Measurements from ENCODE around the gene NKAPD1. TPM values are rescaled to one million over a fixed set of nuclear protein-coding genes. Genes with fewer than 3 reads are reported as not detected.

Gene NKAPD1
- total RNA-seq, 4 donors from 2014 or later, result 8.2 to 19.4 (median 13.7) TPM

DNA sequence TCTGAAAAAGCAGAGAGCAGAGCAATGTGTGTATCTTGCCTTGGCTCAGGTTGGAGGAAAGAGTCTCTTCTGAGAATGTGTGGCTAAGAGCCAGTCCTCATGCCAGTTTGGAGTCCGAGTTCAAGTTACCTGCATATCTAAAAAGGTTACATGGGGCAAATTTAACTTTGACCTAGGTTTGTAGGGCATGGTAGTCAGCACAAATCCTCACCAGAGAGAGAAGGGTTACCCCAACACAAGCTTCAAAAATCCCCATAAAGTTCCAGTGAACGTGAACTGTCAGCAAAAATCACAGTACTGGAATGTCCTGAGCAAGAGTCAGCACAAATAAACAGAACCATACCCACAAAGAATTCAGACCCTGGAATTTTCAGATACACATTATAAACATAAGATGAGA is 26.4 kb downstream of the NKAPD1 start:
- no peaks in the 10 kb centered on the region for H3K9me3 ChIP-seq
- DNase-seq, result no peak
- H3K4me3 ChIP-seq, result no peak overlapping the region
- 68 to 69% methylated on average over 2 of the region's 2 CpGs for WGBS, 2 donors
- H3K36me3 ChIP-seq, result peaks cover 0 to 50% (median 5%) of the 10 kb centered on the region in 3 donors
- H3K27me3 ChIP-seq, result no peaks in the 10 kb centered on the region
- no peak for TF ChIP-seq POLR2A (IDR thresholded peaks at IDR 0.05)
- TF ChIP-seq, protein P1, sequence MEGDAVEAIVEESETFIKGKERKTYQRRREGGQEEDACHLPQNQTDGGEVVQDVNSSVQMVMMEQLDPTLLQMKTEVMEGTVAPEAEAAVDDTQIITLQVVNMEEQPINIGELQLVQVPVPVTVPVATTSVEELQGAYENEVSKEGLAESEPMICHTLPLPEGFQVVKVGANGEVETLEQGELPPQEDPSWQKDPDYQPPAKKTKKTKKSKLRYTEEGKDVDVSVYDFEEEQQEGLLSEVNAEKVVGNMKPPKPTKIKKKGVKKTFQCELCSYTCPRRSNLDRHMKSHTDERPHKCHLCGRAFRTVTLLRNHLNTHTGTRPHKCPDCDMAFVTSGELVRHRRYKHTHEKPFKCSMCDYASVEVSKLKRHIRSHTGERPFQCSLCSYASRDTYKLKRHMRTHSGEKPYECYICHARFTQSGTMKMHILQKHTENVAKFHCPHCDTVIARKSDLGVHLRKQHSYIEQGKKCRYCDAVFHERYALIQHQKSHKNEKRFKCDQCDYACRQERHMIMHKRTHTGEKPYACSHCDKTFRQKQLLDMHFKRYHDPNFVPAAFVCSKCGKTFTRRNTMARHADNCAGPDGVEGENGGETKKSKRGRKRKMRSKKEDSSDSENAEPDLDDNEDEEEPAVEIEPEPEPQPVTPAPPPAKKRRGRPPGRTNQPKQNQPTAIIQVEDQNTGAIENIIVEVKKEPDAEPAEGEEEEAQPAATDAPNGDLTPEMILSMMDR (IDR thresholded peaks at IDR 0.05), result no peak
- no peak overlapping the region for H3K27ac ChIP-seq
- peaks cover 0 to 25% (median 0%) of the 10 kb centered on the region in 3 donors for H3K4me1 ChIP-seq
- intact Hi-C loops (cut with DNase I), result no loop called here

DNA sequence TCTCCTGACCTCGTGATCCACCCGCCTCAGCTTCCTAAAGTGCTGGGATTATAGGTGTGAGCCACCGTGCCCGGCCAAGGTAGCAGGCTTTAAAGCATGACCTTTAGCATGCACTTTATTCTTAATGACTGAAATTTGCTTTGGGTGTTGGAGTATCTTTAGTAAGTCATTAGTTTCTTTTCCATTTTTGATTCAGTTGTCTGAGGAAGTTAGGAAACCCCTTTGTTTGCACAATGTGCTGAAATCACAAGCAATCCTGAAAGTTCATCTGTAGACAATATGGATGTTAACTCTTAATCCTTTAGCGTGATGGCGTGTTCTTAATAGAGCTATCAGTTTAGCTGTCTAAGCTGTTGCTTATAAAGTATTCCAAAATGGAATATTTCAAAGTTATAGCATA is 29.3 kb downstream of the NKAPD1 start:
- intact Hi-C loops (cut with DNase I), result no loop called here
- 74 to 77% methylated on average over 6 of the region's 6 CpGs for WGBS, 2 donors

DNA sequence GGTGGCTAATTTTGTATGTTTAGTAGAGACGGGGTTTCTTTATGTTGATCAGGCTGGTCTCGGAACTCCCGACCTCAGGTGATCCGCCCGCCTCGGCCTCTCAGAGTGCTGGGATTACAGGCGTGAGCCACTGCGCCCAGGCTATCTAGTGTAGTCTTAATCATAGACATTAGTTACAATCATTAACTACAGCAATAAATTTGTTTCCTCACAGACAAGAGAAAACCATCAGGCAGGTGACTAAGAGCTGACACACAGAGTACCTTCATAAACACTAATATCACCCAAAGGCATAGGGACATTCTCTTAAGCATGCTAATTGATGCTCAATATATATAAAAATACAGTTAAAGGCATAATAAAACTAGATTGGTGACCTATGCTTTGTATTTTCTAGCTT is 32.0 kb downstream of the NKAPD1 start:
- no peaks in the 10 kb centered on the region for H3K27me3 ChIP-seq
- peaks cover 0 to 10% (median 0%) of the 10 kb centered on the region in 3 donors for H3K36me3 ChIP-seq
- H3K27ac ChIP-seq, result no peak overlapping the region
- intact Hi-C loops (cut with DNase I), result no loop called here
- DNase-seq, result no peak
- WGBS, 2 donors, result 65 to 82% methylated on average over 8 of the region's 8 CpGs
- no peaks in the 10 kb centered on the region for H3K9me3 ChIP-seq
- H3K4me1 ChIP-seq, result peaks cover 0 to 25% (median 0%) of the 10 kb centered on the region in 3 donors
- H3K4me3 ChIP-seq, result no peak overlapping the region
- TF ChIP-seq, protein P1 (IDR thresholded peaks at IDR 0.05), result no peak
- no peak for TF ChIP-seq POLR2A (IDR thresholded peaks at IDR 0.05)

More for the DNA sequence above, 29.3 kb downstream of the NKAPD1 start:
- H3K4me1 ChIP-seq, result peaks cover 0 to 25% (median 0%) of the 10 kb centered on the region in 3 donors
- H3K36me3 ChIP-seq, result peaks cover 0 to 30% (median 0%) of the 10 kb centered on the region in 3 donors
- H3K27me3 ChIP-seq, result no peaks in the 10 kb centered on the region
- peak overlapping the region in 3 of 4 donors; percentile 11 to 67 (median 45) for H3K27ac ChIP-seq
- no peak for TF ChIP-seq POLR2A (IDR thresholded peaks at IDR 0.05)
- TF ChIP-seq, protein P1 (IDR thresholded peaks at IDR 0.05), result no peak
- no peaks in the 10 kb centered on the region for H3K9me3 ChIP-seq
- no peak for DNase-seq
- H3K4me3 ChIP-seq, result no peak overlapping the region

- no peak for DNase-seq
- Histone ChIP-seq H3K4me1 (peaks cover 0 to 7% (median 0%) of the 10 kb centered on the region in 3 donors), H3K27ac (no peak overlapping the region), H3K4me3 (no peak overlapping the region), H3K9me3 (no peaks in the 10 kb centered on the region), H3K27me3 (no peaks in the 10 kb centered on the region), H3K36me3 (no peaks in the 10 kb centered on the region)
- 34 to 45% methylated on average over 3 to 4 of the region's 6 CpGs for WGBS, 2 donors
- intact Hi-C loops (cut with DNase I), result loop anchor here (10.0 kb wide), 1 partner anchor 61 kb away; the partner anchor contains the start of gene BCO2
- no peak for TF ChIP-seq POLR2A (IDR thresholded peaks at IDR 0.05)
- TF ChIP-seq, protein P1 (IDR thresholded peaks at IDR 0.05), result peak; percentile 51 to 73 (median 63)
Measured at GRCh38 chr11:112113539-112114457, 39.7 kb downstream of the NKAPD1 start.

GRCh38 chr11:112114460-112114859 is 40.4 kb downstream of the NKAPD1 start:
- Histone ChIP-seq H3K4me3 (no peak overlapping the region), H3K27ac (no peak overlapping the region), H3K36me3 (no peaks in the 10 kb centered on the region), H3K27me3 (no peaks in the 10 kb centered on the region), H3K4me1 (peaks cover 0 to 9% (median 0%) of the 10 kb centered on the region in 3 donors), H3K9me3 (no peaks in the 10 kb centered on the region)
- intact Hi-C loops (cut with DNase I), result loop anchor here (10.0 kb wide), 1 partner anchor 60 kb away; the partner anchor contains the start of gene BCO2
- DNase-seq, result no peak
- TF ChIP-seq POLR2A (IDR thresholded peaks at IDR 0.05), result no peak
- TF ChIP-seq, protein P1 (IDR thresholded peaks at IDR 0.05), result no peak
- whole genome bisulfite sequencing, 2 donors, result 84 to 97% methylated on average over 2 of the region's 2 CpGs
